PC-9 (cell line): Measurements from ENCODE around the gene SLC22A15. TPM values are rescaled to one million over a fixed set of nuclear protein-coding genes. Genes with fewer than 3 reads are reported as not detected.

Experiments
- BruUV-seq: library from RNA; stranded (reverse); fragments of 400-500 nt; replicated peaks from 2 replicates; lab custom pipeline; 2021; lab: Mats Ljungman, UMichigan
- CTCF ChIA-PET: fragments of 300-600 bp; sonication (Branson Sonifier 250); formaldehyde crosslinking; loops from one replicate; lab custom pipeline; 2022; ENCODE audit warnings: antibody characterized with exemption; lab: Charles Lee
- POLR2A ChIA-PET: fragments of 300-600 bp; sonication (Branson Sonifier 250); formaldehyde crosslinking; loops from one replicate; lab custom pipeline; 2022; ENCODE audit warnings: antibody characterized with exemption; ENCODE audit not compliant: unreplicated experiment; lab: Charles Lee
- DNase-seq, 2 experiments: peaks; one replicate each; pipeline versions ENCODE4 v3.0.0 to v3.0.0-alpha.2; 2015 to 2022; ENCODE audit warnings: mixed read lengths in 1 of 2
- H2AFZ ChIP-seq: fragments of 200-600 bp; sonication (generic); 2 replicates; pipeline ENCODE4 v1.8.1; 2017; ENCODE audit warnings: antibody characterized with exemption
- H3F3A ChIP-seq: fragments of 200-600 bp; sonication (generic); 2 replicates; pipeline ENCODE4 v1.8.1; 2017; ENCODE audit warnings: antibody characterized with exemption, mild to moderate bottlenecking, low read depth; ENCODE audit not compliant: insufficient read depth
- H3K27ac ChIP-seq: fragments of 200-600 bp; sonication (generic); 2 replicates; pipeline ENCODE4 v1.6.1; 2016; ENCODE audit warnings: mixed run types
- H3K27me3 ChIP-seq: fragments of 200-600 bp; sonication (generic); 2 replicates; pipeline ENCODE4 v1.6.1; 2016; ENCODE audit warnings: low read depth, mixed run types; ENCODE audit not compliant: insufficient read depth
- H3K36me3 ChIP-seq: fragments of 200-600 bp; sonication (generic); 2 replicates; pipeline ENCODE4 v1.6.1; 2016; ENCODE audit warnings: low read depth, mixed run types
- H3K4me1 ChIP-seq: fragments of 200-600 bp; sonication (generic); replicated peaks from 2 replicates; pipeline ENCODE4 v1.6.1; 2016; ENCODE audit warnings: mixed run types; ENCODE audit not compliant: insufficient read depth
- H3K4me2 ChIP-seq: fragments of 200-600 bp; sonication (generic); 2 replicates; pipeline ENCODE4 v1.6.1; 2017; ENCODE audit warnings: mixed run types
- H3K4me3 ChIP-seq: fragments of 200-600 bp; sonication (generic); 2 replicates; pipeline ENCODE4 v1.6.1; 2016; ENCODE audit warnings: mixed run types
- H3K79me2 ChIP-seq: fragments of 200-600 bp; sonication (generic); 2 replicates; pipeline ENCODE4 v1.6.1; 2017; ENCODE audit warnings: low read depth, mixed run types
- H3K9me2 ChIP-seq: fragments of 200-600 bp; sonication (generic); 2 replicates; pipeline ENCODE4 v1.8.1; 2017; ENCODE audit warnings: mild to moderate bottlenecking; ENCODE audit not compliant: insufficient read depth
- H3K9me3 ChIP-seq: fragments of 200-600 bp; sonication (generic); 2 replicates; pipeline ENCODE4 v1.8.1; 2016; ENCODE audit warnings: low read depth; ENCODE audit not compliant: insufficient read depth
- H4K20me1 ChIP-seq: fragments of 200-600 bp; sonication (generic); 2 replicates; pipeline ENCODE4 v1.8.1; 2017; ENCODE audit not compliant: insufficient read depth
- CTCF ChIP-seq: fragments of 200-600 bp; sonication (generic); conservative IDR thresholded peaks from 2 replicates; pipeline ENCODE4 v1.6.1; 2017; ENCODE audit warnings: mixed run types, antibody characterized with exemption, mild to moderate bottlenecking, moderate library complexity
- EZH2 ChIP-seq: fragments of 200-600 bp; sonication (generic); IDR thresholded peaks from 2 replicates; pipeline ENCODE4 v1.8.0; 2017; ENCODE audit warnings: antibody characterized with exemption, low read depth
- intact Hi-C: fragments of 100-400 bp; cut with micrococcal nuclease; formaldehyde crosslinking; loops from one replicate; pipeline ENCODE4 v1.10.0; 2022; ENCODE audit not compliant: unreplicated experiment
- total RNA-seq: library from RNA; stranded (reverse); gene quantifications from 2 replicates; pipeline ENCODE4 v1.2.3, GENCODE V29; 2021

The SLC22A15 gene
- total RNA-seq, 1 experiment from 2014 or later: 1.8 TPM

GRCh38 chr1:115978292-115978941, 2.1 kb downstream of the SLC22A15 start:
- intact Hi-C loops: no loop called here
- Histone ChIP-seq H3K36me3 (no peaks in the 10 kb centered on the region), H3K27me3 (no peaks in the 10 kb centered on the region), H3K4me3 (peak overlapping the region; percentile 66; the same call in 1 of the 2 replicates), H3K27ac (peak overlapping the region; percentile 50), H3K9me2 (no peaks in the 10 kb centered on the region), H3F3A (peaks cover 26% of the 10 kb centered on the region), H2AFZ (no peak overlapping the region), H3K79me2 (peaks cover 13% of the 10 kb centered on the region), H3K9me3 (no peaks in the 10 kb centered on the region), H3K4me1 (peaks cover 35% of the 10 kb centered on the region), H3K4me2 (peak overlapping the region; percentile 80), H4K20me1 (0 out of 2 replicates have a peak, but pooled peaks cover 5% of the 10 kb centered on the region)
- CTCF ChIA-PET: interaction anchor here (0.6 kb wide), 1 partner anchor 196 kb away, joined by 3 read pairs; no protein-coding TSS in a partner anchor
- BruUV-seq: no TSS peak
- TF ChIP-seq EZH2 (no peak), CTCF (no peak)
- POLR2A ChIA-PET: no interaction called here
- no peak for DNase-seq

- Histone ChIP-seq H3K36me3 (no peaks in the 10 kb centered on the region), H3K27me3 (no peaks in the 10 kb centered on the region), H2AFZ (no peak overlapping the region), H3K27ac (no peak overlapping the region), H3K4me3 (no peak overlapping the region), H3K4me1 (peaks cover 32% of the 10 kb centered on the region), H3K79me2 (peaks cover 13% of the 10 kb centered on the region), H3F3A (peaks cover 26% of the 10 kb centered on the region), H4K20me1 (0 out of 2 replicates have a peak, but pooled peaks cover 5% of the 10 kb centered on the region), H3K9me3 (no peaks in the 10 kb centered on the region), H3K4me2 (no peak overlapping the region), H3K9me2 (no peaks in the 10 kb centered on the region)
- intact Hi-C loops: loop anchor here (5.0 kb wide), 1 partner anchor 383 kb away; no protein-coding TSS in a partner anchor
- CTCF ChIA-PET: no interaction called here
- TF ChIP-seq EZH2 (no peak), CTCF (no peak)
- DNase-seq: no peak
- POLR2A ChIA-PET: no interaction called here
- no TSS peak for BruUV-seq
These were observed 3.8 kb downstream of the SLC22A15 start for GRCh38 chr1:115980156-115980555.

GRCh38 chr1:115980998-115981993, 5.0 kb downstream of the SLC22A15 start:
- CTCF ChIA-PET: interaction anchor here (0.5 to 1.5 kb wide), 5 partner anchors 43 to 338 kb away, joined by 4 to 9 read pairs (median 5); no protein-coding TSS in a partner anchor
- H2AFZ ChIP-seq: no peak overlapping the region
- no peaks in the 10 kb centered on the region for H3K27me3 ChIP-seq
- H4K20me1 ChIP-seq: 0 out of 2 replicates have a peak, but pooled peaks cover 5% of the 10 kb centered on the region
- TF ChIP-seq CTCF (peak; percentile 98), EZH2 (no peak)
- H3K4me2 ChIP-seq: peak overlapping the region; percentile 0; the same call in 1 of the 2 replicates
- no peak overlapping the region for H3K27ac ChIP-seq
- no peaks in the 10 kb centered on the region for H3K9me3 ChIP-seq
- H3K36me3 ChIP-seq: no peaks in the 10 kb centered on the region
- peaks cover 17% of the 10 kb centered on the region for H3F3A ChIP-seq
- peaks cover 26% of the 10 kb centered on the region for H3K4me1 ChIP-seq
- peak; percentile 40 to 55 for DNase-seq
- intact Hi-C loops: loop anchor here (1.0 to 5.0 kb wide), 2 partner anchors 173 to 384 kb away; no protein-coding TSS in a partner anchor
- no TSS peak for BruUV-seq
- H3K9me2 ChIP-seq: no peaks in the 10 kb centered on the region
- H3K4me3 ChIP-seq: no peak overlapping the region
- H3K79me2 ChIP-seq: peaks cover 13% of the 10 kb centered on the region
- POLR2A ChIA-PET: interaction anchor here (0.6 kb wide), 1 partner anchor 518 kb away, joined by 3 read pairs; no protein-coding TSS in a partner anchor
